Sciatic nerve (tissue), 2 donors: Measurements from ENCODE around the gene DUSP2. TPM values are rescaled to one million over a fixed set of nuclear protein-coding genes. Genes with fewer than 3 reads are reported as not detected.
"Not testable (repeated sequence)": the region's sequence is repeated elsewhere in the genome, so short reads cannot be mapped to it uniquely, and the experiment has no call there.

Experiments used
- ATAC-seq: fragments of 200-7000 bp; cut with Tn5 transposase; one replicate; pipeline ENCODE4 v1.9.1; 2020; ENCODE audit warnings: mild to moderate bottlenecking, moderate library complexity
- DNase-seq: peaks from one replicate; pipeline ENCODE4 v3.0.0-alpha.2; 2020; ENCODE audit warnings: low spot score
- intact Hi-C: fragments of 100-400 bp; cut with DNase I; formaldehyde crosslinking; loops from one replicate; pipeline ENCODE4 v1.14.2; 2022
- total RNA-seq: library from RNA; stranded (reverse); fragmentation: NEBNext Ultra II Directional; extraction: Animal tissue kit (Norgen Biotek cat#: 25700); gene quantifications from one replicate; pipeline ENCODE4 v1.2.1, GENCODE V29; 2021
- donor health status: DM: no; HTN: no; CAD: no.
- donor health status: DM: no; HTN: no; CAD: no.

DUSP2 gene
- total RNA-seq, 1 donor from 2014 or later: 7.3 TPM

- ATAC-seq (no peak), DNase-seq (peak; percentile 42)
- intact Hi-C loops: no loop called here
Observed at GRCh38 chr2:96150791-96151594, 5.8 kb upstream of the DUSP2 start.

GRCh38 chr2:96150007-96150640, 4.9 kb upstream of the DUSP2 start:
- DNase-seq (peak; percentile 30), ATAC-seq (no peak)
- intact Hi-C loops: no loop called here

GRCh38 chr2:96148410-96149217, 3.4 kb upstream of the DUSP2 start:
- DNase-seq: peak; percentile 81
- intact Hi-C loops: no loop called here
- peak; percentile 63 for ATAC-seq

GRCh38 chr2:96147593-96148201, 2.5 kb upstream of the DUSP2 start:
- intact Hi-C loops: no loop called here
- ATAC-seq: no peak
- peak; percentile 45 for DNase-seq

GRCh38 chr2:96146881-96147592, 1.8 kb upstream of the DUSP2 start:
- ATAC-seq: no peak
- DNase-seq: peak; percentile 48
- intact Hi-C loops: no loop called here

GRCh38 chr2:96146153-96146880, 1.1 kb upstream of the DUSP2 start:
- DNase-seq (peak; percentile 68), ATAC-seq (peak; percentile 57)
- intact Hi-C loops: no loop called here

GRCh38 chr2:96145848-96146152, 560 bp upstream of the DUSP2 start:
- no peak for ATAC-seq
- no peak for DNase-seq
- intact Hi-C loops: no loop called here

- ATAC-seq (no peak), DNase-seq (no peak)
- intact Hi-C loops: no loop called here
Observed at GRCh38 chr2:96144481-96145035, 682 bp downstream of the DUSP2 start.

- intact Hi-C loops: no loop called here
- DNase-seq: no peak
- no peak for ATAC-seq
Observed at GRCh38 chr2:96143848-96144480, 1.3 kb downstream of the DUSP2 start.

- ATAC-seq (no peak), DNase-seq (no peak)
- intact Hi-C loops: no loop called here
Observed at GRCh38 chr2:96143231-96143847, 1.9 kb downstream of the DUSP2 start.

GRCh38 chr2:96142217-96143113, 2.8 kb downstream of the DUSP2 start:
- no peak for DNase-seq
- ATAC-seq: no peak
- intact Hi-C loops: no loop called here

- intact Hi-C loops, DNase-seq, ATAC-seq: not testable (repeated sequence)
Observed at GRCh38 chr2:96141624-96141967, 3.6 kb downstream of the DUSP2 start.

- DNase-seq: no peak
- ATAC-seq: no peak
- intact Hi-C loops: no loop called here
Observed at GRCh38 chr2:96140941-96141623, 4.2 kb downstream of the DUSP2 start.

- ATAC-seq (no peak), DNase-seq (no peak)
- intact Hi-C loops: loop anchor here (5.0 kb wide), 1 partner anchor 33 kb away; no protein-coding TSS in a partner anchor
Observed at GRCh38 chr2:96139181-96139758, 6.0 kb downstream of the DUSP2 start.
